Fibroblast of the aortic adventitia (primary cell): ENCODE measurements around the gene MUC20. TPM values are rescaled to one million over a fixed set of nuclear protein-coding genes. Genes with fewer than 3 reads are reported as not detected.

Experiments
- DNase-seq: peaks from one replicate; pipeline ENCODE4 v3.0.0-alpha.2; 2010; ENCODE audit warnings: low read depth
- H3K4me3 ChIP-seq: 2 replicates; pipeline ENCODE4 v1.5.1; 2011; ENCODE audit warnings: low read depth, mild to moderate bottlenecking, control low read depth, low read length, moderate library complexity
- CTCF ChIP-seq: IDR thresholded peaks from 2 replicates; pipeline ENCODE4 v1.5.1; 2011; ENCODE audit warnings: mild to moderate bottlenecking, low read length, control low read depth, inconsistent platforms; ENCODE audit not compliant: insufficient read depth
- total RNA-seq: library from RNA; depleted of rRNA; stranded (reverse); fragments of >200 nt; gene quantifications from 2 replicates; pipeline ENCODE4 v1.2.3, GENCODE V29; 2012; ENCODE audit warnings: low replicate concordance

Gene MUC20
- total RNA-seq, 1 donor: 0.63 TPM

DNA sequence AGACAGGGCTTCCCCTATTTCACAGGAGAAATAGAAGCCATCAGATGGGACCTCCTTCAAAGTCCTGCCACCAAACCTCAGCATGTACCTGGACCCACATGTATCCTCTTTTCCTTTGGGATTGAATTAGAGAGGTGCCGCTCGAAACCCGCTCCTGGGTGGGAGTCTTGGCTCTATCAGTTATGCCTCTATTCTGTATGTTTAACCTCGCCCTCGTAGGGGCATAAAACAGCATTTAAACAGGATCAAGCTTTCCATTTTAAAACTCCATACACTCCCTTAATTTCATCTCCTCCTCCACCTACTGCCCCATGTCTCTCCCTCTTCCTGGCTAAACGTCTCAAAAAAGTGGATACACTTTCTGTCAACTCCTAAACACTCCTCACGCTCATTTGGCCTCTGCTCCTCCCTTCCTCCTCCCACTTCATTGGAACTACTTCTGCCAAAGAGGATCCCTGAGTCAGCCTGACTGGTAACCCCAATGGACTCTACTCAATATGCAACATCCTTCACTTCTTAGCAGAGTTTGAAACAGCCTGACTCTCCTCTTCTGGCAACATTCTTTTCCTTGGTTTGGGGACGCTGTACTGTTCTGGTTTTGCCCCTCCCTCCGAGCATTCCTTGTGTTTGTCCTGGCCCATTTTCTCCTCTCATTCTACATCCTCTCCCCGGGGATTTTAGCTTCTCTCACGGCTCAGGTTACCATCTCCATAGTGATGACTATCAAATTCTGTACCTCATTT is 23.0 kb upstream of the MUC20 start:
- no peak overlapping the region for H3K4me3 ChIP-seq
- DNase-seq: peak; percentile 91
- no peak for TF ChIP-seq CTCF

DNA sequence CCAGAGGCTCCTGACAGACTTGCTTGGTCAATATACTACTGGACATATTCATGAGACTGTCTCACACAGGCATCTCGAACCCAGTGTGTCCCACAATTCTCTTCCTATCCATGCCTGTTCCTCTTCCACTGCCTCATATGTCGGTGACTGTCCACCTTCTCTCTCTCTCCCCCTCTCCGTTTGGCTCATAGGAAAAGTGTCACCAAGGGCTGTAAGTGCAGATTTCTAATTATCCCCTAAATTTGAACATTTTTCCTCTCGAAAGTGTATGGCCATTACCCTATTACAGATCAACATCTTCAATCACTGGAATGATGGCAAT is 22.5 kb upstream of the MUC20 start:
- H3K4me3 ChIP-seq: no peak overlapping the region
- no peak for TF ChIP-seq CTCF
- DNase-seq: no peak

- no peak for TF ChIP-seq CTCF
- DNase-seq: no peak
- H3K4me3 ChIP-seq: no peak overlapping the region
Measured at GRCh38 chr3:195698647-195699387, 22.0 kb upstream of the MUC20 start.

DNA sequence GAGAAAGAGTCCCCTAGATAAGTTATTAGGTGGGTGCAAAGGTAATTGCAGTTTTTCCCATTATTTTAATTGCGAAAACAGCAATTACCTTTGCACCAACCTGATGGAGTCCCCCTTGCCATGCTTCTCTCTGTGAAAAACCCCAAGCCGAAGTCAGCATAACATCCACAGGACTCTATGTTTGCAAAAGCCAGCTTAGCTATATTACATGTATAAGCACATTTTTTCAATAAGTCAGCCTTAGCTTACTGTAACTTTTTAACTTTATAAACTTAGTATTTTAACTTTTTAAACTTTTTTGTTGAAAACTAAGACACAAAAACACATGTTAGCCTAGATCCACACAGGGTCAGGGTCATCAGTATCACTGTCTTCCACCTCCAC is 21.4 kb upstream of the MUC20 start:
- no peak for DNase-seq
- no peak for TF ChIP-seq CTCF
- H3K4me3 ChIP-seq: no peak overlapping the region

GRCh38 chr3:195699860-195700259 is 20.9 kb upstream of the MUC20 start:
- no peak for TF ChIP-seq CTCF
- no peak for DNase-seq
- no peak overlapping the region for H3K4me3 ChIP-seq

DNA sequence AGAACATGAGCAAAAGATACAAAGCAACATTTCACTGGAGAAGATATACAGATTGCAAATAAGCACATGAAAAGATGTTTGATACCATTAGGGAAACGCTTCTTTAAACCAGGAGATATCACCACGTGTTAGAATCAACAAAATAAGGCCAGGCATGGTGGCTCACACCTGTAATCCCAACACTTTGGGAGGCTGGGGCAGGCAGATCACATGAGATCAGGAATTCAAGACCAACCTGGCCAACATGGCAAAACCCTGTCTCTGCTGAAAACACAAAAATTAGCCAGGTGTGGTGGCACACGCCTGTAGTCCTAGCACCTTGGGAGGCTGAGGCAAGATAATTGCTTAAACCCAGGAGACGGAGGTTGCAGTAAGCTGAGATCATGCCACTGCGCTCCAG is 20.5 kb upstream of the MUC20 start:
- no peak for DNase-seq
- H3K4me3 ChIP-seq: no peak overlapping the region
- no peak for TF ChIP-seq CTCF
